OCI-M1 (cell line): ENCODE results near the gene PSMC3.
A peak's percentile ranks its signal among the peaks of the same experiment; 100 is the strongest.

Source experiments
- DNase-seq: peaks from one replicate; lab custom pipeline; 2025; lab: John Stamatoyannopoulos, UW

The PSMC3 gene

GRCh38 chr11:47375546-47376085, 50.6 kb downstream of the PSMC3 start:
- no peak for DNase-seq

- DNase-seq, result no peak
Observed at GRCh38 chr11:47375020-47375419, 51.2 kb downstream of the PSMC3 start.

- no peak for DNase-seq
Observed at GRCh38 chr11:47374720-47375019, 51.6 kb downstream of the PSMC3 start.

GRCh38 chr11:47373876-47374719, 52.1 kb downstream of the PSMC3 start:
- peak; percentile 74 for DNase-seq

DNA sequence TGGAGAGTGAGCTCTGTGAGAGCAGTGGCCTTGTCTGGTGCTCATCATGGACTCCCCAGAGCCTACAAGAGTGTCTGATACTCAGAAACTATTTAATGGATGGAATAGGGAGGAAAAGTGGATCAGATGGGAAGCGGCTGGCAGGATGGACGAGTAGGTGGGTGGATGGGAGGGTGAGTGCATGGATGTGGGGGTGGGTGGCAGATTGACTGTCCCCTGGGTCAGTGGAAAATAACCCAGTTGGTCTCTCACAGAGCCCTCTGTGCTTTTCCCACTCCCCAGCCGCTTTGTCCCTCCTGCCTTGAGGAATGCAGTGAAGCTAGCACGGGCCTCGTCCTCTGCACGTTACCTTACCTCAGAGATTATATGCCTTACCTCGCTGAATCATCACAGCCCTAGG, 53.8 kb downstream of the PSMC3 start:
- no peak for DNase-seq

- DNase-seq, result peak; percentile 48
Observed at GRCh38 chr11:47369676-47370075, 56.6 kb downstream of the PSMC3 start.
